Medulla oblongata (tissue), 1 donor: Measurements from ENCODE around the gene EYA2.

Source experiments
- DNase-seq: peaks from one replicate; pipeline ENCODE4 v3.0.0-alpha.2; 2015; ENCODE audit errors: extremely low spot score

EYA2 gene

DNA sequence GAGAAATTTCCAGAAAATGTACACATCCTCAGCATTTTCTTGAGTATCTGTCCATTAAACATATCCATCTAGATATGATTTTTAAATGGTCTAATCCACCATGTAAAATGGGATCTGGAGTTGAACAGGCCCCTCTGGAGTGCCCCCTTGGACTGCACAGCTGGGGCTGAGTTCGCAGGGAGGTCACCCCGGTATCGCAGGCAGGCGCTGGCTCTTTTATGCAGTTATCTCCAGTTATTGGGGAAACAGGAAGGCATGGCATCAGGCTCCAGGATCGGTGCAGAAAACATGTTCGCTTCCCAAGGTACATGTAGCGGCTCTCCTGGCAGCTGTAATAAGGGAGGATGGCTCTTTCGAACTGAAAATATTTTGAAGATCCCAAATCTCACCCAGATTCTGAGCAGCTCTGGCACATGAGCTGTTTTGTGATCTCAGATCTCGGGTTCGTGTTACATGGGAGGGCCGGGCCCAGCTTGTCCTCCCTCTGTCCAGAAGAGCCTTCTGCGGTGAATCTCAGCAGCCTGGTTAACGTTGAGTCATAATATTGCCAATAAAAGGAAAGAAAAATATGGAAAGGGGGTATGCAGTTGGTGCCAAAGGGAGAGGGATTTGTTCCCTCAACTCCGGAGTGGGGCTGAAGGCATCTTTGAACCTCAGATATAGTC lies 167.7 kb downstream of the EYA2 start:
- DNase-seq, result no peak

DNA sequence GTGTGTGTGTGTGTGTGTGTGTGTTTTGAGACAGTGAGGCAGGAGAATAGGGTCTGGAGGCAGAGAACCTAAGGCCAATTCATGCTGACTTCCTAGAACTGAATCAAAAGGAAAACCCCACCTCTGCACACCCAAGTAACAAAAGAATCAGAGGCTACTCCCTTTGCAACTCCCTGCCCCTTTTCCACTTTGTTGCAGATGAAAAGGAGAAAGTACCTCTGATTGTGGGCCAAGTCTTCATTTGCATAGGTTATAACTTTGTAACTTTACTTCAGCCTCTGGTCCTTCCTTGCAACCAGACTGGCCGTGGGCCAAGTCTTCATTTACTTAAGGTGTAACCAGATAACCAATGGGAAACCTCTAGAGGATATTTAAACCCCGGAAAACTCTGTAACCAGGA lies 168.8 kb downstream of the EYA2 start:
- DNase-seq, result no peak

DNA sequence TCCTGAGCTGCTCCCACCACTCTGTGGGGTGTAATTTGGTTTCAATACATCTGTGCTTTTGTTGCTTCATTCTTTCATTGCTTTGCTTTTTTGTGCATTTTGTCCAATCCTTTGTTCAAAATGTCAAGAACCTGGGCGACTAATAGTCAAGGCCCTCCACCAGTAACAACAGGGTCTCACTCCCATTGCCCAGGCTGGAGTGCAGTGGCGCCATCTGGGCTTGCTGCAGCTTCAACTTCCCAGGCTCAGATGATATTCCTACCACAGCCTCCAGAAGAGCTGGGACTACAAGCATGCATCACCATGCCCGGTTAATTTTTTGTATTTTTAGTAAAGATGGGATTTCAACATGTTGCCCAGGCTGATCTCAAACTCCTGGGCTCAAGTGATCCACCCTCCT lies 169.2 kb downstream of the EYA2 start:
- no peak for DNase-seq

DNA sequence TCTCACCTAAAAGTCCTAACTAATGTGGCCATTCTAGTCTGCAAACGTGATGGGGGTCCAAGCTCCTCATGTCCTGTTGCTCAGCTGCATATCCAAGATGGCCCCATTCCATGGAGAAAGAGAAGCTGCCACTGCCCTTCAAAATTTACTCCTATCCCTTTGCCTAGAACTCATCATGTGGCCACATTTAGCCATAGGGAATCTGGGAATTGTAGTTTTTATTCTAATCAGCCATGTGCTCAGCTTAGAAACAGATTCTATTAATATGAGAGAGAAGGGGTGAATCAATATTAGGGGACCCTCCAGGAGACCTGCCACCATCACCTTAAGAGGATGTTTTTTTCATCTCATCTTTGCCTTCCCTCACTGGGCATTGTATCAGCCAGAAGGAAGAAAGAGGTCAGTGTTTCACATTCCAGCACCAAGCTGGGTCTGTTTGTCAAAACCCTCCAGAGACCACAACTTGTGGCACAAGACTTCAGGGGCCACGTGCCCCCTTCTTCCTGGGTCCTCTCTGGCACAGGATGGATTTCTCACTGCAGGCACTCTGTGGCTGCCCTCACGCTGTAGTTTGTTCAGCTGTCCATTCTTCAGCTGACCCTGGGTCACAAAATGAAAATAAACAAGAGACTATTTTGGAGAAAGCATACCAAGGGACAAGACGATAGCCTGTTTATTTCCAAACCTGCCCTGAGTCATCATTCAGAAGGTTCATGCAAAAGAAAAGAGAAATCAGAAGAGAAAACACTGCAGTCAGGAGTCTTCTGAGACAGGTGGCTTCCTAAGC lies 172.0 kb downstream of the EYA2 start:
- DNase-seq, result no peak

DNA sequence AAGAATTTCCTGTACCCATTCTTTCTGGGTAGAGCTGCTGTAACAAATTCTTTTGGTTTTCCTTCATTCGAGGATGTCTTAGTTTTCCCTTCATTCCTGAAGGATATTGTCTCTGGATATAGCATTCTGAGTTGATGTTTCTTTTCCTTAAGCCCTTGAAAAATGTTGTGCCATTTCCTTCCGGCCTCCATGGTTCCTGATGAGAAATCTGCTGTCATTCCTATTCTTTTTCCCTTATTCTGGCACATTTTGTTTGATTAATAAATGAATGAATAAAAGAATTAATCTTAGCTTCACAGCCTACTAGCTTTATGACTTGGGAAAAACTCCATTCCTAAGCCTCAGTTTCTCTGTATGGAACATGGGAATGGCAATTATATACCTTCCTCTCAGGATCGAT lies 173.1 kb downstream of the EYA2 start:
- no peak for DNase-seq

DNA sequence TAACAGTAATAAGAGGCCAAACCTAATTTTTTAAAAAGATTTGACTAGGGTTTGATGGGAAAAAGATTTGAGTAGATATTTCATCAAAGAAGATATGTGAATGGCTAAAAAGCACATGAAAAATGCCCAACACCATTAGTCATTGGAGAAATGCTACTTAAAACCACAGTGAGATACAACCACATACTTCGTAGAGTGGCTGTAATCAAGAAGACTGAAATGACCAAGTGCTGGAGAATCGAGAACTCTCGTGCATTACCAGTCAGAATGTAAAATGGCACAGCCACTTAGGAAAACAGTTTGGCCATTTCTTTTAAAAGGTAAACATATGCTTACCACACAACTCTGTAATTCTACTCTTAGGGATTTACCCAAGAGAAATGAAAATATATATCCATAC lies 175.5 kb downstream of the EYA2 start:
- no peak for DNase-seq

DNA sequence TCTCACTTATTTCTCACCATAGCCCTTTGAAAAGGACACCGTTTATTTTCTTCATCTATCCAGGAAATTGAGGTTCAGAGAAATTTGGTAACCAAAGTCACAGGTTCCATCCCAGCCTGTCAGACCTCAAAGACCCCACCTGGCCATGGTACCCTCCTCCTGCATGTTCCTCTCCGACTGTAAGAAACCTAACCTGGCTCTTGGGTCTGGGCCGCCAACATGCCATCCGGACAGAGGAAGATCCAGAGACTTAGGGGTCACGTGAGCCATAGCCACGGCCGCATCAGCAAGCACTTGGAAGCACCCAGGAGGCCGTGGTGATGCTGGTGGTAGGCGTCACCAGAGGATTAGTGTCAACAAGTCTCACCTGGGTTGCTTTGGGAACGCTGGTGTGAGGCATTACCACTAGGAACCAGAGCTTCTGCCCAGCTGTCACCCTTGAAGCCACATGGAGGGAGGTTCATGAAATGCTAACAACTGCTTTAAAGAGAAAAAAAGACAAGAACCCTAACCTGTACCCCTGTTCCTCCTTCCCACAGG lies 177.1 kb downstream of the EYA2 start:
- no peak for DNase-seq

DNA sequence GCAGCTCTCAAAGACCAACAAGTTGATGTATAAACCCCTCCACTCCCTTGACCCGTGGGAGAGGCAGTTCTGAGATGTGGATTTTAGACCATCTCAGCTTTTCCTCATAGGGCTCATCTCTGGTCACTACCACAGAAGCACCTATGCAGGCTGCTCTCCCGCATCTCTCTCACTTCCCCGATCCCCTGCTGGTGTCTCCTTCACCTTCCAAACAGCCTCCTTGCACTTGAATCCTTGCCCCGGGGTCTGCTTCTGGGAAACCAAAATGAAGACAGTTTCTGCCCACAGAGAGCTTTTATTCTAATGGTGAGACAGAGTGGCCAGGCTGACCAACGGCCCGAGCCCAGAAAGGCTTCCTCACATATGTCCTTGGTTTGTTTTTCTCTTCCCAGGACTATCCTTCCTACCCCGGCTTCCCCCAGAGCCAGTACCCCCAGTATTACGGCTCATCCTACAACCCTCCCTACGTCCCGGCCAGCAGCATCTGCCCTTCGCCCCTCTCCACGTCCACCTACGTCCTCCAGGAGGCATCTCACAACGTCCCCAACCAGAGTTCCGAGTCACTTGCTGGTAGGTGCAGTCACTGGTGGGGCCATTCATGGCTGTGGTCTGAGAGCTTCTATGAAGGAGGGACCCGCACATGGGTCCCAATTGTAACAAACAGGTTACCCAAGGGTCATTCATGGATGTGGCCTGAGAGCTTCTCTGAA lies 179.3 kb downstream of the EYA2 start:
- DNase-seq, result no peak

DNA sequence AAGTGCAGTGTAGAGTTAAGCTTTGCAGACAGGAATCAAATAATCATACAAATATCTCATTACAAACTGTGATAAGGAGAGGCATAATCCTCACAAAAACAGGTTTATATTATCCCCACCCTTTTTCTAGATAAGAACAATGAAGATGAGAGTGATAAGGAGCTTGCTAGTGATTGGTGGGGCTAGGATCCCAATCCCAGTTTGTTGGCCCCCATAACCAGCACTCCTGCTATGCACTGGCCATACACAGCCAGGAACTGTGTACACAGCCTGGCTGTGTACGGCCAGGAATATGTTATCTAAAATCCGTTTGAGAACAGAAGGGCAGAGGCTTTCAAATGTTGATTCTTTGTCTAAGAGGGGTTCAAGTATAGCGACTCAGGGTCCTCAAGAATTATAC lies 180.6 kb downstream of the EYA2 start:
- DNase-seq, result no peak

DNA sequence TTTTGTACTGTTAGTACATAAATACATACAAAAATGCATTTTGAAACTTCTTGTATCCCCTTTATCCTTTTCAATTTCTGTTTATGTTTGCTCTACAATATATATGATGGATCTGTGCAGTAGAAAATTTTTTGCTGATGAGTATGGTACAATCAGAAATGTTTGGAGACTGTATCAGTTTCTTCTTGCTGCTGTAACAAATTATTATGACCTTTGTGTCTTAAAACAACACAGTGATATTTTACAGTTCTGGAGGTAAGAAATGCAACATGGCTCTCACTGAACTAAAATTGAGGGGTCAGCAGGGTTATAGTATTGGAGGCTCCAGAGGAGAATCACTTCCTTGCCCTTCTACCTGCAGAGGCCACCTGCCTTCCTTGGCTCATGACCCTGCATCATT lies 184.4 kb downstream of the EYA2 start:
- DNase-seq, result no peak

DNA sequence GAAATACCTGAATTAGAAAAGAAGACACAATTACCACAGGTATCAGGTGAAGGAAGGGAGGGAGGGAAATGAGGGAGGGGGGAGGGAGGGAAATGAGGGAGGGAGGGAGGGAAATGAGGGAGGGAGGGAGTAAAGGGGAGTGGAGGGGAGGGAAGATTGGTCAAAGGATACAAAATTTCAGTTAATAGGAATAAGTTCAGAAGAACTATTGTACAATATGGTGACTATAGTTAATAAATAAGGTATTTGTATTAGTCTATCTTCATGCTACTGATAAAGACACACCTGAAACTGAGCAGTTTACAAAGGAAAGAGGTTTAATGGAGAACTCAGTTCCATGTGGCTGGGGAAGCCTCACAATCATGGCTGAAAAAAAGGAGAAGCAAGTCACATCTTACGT lies 185.7 kb downstream of the EYA2 start:
- no peak for DNase-seq

DNA sequence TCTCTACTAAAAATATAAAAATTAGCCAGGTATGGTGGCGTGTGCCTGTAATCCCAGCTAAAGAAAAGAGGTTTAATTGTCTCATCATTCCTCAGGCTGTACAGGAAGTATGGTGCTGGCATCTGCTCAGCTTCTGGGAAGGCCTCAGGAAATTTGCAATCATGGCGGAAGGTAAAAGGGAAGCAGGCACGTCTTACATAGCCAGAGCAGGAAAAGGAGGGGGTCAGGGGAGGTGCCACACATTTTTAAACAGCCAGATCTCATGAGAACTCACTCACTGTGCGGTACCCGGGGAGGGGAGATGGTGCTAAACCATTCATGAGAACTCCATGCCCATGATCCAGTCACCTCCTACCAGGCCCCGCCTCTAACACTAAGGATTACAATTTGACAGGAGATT lies 191.7 kb downstream of the EYA2 start:
- DNase-seq, result no peak

DNA sequence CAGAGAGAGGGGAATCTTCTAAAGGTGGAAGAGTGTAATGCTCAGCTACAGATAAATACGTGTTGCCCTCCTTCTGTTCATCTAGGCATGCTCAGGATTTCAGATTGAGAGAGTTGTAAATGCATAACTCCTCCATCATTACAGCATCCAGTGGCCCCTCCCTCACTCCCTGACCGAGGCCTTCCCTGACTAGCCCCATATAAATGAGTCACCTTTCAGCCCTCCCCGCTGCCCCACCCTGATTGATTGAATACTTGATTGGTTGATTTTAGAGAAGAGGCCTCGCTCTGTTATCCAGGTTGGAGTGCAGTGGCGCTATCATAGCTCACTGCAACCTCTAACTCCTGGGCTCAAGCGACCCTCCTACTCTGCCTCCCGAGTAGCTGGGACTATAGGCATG lies 193.7 kb downstream of the EYA2 start:
- no peak for DNase-seq

DNA sequence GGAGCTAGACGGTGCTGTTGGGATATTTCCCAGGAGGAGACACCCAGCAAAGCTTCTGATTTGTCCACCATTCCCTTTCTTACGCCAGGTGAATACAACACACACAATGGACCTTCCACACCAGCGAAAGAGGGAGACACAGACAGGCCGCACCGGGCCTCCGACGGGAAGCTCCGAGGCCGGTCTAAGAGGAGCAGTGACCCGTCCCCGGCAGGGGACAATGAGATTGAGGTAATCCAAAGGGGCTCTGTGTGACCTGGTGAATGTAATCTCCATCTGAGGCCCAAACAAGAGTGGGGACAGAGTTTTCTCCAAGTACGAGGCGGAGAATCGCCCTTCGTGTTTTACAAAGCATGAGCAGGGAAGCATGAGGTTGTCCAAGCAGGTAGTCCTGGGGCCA lies 194.5 kb downstream of the EYA2 start:
- no peak for DNase-seq

DNA sequence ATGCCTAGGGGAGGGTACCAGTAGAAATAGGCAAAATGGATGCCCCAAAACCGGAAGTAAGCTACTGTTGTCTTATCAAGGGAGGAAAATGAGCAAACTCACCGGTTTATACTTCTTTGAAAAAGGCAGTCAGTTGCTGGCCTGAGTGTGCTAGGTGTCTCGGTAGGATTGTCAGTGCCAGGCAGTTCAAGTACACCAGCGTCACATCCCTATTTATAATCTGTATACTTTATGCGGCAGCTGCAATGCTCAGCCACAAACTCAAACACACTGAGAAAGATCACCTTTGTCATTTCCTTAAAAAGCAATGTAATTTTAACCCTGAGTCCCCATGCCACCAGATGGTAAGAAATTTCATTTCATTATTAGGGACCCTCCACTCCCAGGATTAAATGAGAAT lies 196.2 kb downstream of the EYA2 start:
- no peak for DNase-seq

DNA sequence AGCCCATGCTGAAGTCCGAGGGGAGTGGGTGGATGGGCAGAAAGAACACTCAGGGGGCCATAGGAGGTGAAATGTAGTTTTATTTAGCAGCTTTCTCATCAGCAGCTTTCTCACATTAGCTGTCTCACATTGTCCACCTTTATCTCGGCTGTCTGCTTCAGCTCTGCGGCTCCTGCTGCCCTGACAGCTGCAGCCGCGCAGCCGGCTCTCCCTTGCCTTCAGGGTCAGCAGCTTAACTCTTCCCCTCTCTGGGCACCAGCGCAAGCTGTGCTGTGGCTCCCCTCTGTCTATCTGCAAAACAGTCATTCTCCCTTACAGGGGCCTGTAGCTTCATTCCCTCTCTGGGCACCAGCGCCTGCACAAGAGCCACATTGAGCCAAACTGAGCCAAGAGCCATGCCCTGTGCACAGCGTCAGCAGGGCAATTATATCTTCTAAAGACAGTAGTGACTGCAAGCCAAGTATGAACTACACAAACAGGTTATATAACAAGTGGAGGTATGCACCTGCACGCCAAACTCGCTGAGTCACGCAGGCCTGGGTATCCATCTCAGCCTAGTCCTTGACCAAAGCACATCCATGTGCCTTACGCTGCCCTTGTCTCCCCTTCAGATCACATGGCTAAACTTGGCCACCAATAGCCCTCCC lies 198.8 kb downstream of the EYA2 start:
- DNase-seq, result no peak

DNA sequence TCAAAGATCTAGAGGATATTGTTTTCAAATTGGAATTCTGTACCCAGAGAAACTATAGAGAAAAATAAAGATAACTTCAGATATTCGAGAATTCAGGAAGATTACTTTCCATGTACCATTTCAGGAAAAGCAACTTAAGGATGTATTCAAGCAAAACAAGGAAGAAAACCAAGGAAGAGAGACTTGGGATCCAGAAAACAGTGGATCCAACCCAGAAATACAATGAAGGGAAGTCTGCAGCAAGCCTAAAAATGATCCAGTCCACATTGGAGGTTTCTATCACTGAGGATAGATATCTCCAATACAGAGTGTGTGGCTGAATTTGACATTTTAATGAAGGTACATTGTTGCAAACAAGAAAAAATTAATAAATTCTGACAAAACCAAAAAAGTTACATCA lies 201.0 kb downstream of the EYA2 start:
- no peak for DNase-seq

DNA sequence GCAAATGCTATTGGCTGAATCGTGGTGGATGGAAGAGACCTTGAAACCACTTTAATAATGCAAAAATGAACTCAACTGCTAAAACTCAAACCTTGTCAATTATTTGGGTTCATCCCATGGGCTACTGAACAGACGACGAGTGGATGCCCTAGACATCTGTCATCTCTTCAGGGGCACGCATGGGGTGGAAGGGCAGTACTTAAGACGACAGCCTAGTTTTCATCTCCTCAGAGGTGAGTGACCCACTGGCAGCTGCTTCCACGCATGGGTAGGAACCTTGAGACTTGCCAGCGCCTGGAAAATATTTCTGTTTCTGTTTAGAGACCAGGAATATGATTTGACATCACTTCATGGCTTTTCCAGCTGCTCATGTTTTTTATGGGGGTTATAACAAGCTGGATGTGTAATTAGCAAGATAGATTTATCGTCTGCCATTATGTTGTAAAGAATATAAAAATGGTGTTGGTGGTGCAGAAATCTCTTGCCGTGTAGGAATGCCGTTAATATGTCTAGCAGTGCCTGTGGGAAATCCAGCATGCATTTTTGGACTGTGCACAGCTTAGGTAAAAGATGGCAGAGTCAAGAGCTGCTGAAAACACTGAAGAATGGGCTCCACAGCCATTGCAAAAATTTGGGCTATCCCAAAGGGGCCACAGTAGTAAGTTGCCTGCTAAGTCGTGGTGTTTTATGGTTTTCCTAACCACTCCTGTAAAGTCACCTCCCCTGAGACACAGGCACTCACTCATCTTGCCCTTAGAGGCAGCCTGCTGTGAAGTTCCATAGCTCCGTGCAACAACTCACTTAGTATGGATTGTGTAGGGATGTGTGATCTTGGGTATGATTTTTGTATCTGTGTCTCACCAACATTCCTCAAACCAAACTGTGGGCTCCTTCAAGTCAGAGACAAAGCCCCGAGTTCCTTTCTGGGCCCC lies 203.3 kb downstream of the EYA2 start:
- no peak for DNase-seq

DNA sequence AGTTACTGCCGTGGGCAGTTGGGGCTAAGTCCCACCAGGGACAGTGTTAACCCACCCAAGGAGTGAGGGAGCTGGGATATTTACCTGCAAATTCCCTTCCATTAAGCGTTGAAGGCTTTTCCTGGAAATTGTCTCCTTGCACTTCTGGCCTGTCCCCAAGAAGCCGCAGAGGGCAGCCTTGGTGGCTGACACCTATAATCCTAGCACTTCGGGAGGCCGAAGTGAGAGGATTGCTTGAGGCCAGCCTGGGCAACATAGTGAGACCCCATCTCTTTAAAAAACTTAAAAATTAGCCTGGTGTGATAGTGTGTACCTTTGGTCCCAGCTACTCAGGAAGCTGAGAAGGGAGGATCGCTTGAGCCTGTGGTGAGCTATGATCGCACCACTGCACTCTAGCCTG lies 204.4 kb downstream of the EYA2 start:
- DNase-seq, result no peak

DNA sequence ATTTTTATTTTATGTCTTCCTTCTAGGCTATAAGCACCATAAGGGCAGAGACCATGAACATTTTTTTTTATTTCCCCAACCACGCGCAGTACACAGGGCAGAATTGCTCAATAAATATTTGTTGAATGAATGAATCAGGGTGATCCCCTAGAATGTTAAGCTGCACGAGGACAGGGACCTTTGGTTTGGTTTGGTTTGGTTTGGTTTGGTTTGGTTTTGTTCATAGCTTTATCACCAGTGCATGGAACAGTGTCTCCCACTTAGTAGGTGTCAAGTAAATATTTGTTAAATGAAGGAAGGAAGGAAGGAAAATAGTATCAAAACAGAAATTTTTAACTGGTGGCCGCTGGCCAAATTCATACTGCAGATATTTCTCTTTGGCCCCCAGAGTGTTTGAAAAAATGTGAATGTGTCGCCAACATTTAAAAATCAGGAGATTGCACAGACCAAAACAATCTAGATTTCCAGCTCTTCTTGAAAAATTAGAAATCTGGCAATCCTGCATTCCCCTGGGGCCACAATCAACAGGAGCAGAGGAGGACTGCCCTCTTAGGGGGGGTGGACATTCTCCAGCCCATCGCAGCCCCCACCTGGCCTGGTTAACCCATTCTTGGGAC lies 205.3 kb downstream of the EYA2 start:
- no peak for DNase-seq

DNA sequence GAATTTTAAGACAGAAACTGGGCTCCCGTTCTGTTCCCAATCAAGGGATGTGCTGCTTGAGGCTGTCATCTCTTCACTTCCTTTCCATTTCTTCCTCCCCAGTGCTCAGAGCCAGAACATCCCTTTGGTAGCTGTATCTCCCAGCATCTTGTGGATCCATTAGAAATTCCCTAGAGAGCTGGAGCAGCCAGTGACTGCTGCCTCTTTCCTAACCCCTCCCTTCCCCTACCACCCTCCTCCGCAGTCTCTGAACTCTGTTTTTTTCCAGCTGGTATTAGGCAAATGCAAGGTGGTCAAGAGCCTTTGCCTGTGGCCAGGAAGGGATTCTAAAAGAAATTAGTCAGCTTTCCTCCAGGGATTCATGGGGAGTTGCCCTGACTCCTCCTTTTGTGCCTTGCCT lies 208.0 kb downstream of the EYA2 start:
- DNase-seq, result no peak
